ENCODE data around the gene VILL.
"Not testable (repeated sequence)": the region's sequence is repeated elsewhere in the genome, so short reads cannot be mapped to it uniquely, and the experiment has no call there.

The VILL gene

DNA sequence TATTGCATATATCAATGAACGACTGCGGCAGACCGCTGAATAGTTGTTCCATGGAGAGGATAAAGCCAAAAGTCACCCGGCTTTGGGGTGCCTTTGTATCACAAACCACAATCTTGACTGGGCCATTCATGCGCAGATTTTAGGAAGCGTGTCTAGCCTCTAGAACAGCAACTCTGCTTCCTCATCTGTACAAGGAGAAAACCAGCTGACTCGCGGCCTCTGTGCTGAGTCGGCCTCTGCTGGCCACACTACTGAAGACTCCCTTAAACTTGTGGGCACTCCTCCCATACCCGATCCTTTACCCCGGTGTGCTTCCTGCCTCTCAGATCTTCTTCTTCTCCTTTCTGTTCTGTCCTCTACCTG, 49.3 kb downstream of the VILL start:
- DNase-seq, result no peak

GRCh38 chr3:38040401-38040800, 49.8 kb downstream of the VILL start:
- DNase-seq, result no peak

- no peak for DNase-seq
Observed at GRCh38 chr3:38043486-38043885, 52.9 kb downstream of the VILL start.

DNA sequence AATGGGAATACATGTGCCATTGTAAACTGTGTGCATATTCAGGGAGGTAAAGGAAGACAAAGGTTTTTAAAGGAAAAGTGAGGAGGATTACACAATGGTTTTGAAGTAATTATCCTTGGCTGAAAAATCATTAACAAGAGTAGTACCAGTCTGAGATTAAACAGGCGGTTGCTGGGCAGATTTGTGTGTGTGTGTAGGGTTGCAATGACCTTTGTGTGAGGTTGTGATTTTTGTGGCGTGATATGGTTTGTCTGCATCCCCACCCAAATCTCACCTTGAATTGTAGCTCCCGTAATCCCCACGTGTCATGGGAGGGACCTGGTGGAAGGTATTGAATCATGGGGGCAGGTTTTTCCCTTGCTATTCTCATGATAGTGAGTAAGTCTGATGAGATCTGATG, 55.4 kb downstream of the VILL start:
- DNase-seq, result no peak

DNA sequence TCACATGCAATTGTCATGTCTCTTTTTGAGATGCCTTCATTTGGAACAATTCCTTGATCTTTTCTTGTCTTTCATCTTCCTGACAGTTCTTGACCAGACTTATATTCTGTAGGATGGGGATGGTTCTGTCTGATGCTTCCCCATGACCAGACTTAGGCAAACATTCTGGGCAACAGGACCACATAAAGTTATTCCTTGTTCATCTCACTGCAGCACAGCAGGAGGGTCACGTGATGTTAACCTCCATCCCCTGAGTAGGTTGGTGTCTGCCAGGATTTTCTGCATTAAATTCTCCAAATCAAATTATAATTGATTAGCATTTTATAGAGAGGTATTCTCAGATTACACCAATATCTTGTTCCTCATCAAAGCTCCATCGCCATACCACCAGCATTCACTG, 56.2 kb downstream of the VILL start:
- DNase-seq, result no peak

DNA sequence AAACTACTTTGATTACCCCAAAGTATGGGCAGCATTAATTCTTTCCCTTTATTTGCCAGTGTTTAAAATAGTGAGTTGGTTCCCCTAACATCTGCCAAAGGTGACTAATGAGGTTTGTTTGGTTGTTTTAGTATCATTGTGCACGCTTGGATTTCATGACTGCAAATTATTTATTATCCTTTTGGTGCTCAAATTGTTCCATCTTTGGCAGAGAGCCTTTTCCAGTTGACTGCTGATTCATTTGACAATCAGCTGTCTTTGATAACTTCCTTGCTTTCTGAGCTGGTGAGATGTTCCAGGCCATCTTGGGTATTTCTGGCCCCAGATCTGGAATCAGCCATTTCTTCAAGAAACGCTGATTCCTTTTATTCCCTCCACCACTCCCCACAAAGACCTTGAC, 57.3 kb downstream of the VILL start:
- no peak for DNase-seq

GRCh38 chr3:38049358-38050126, 59.0 kb downstream of the VILL start:
- DNase-seq, result no peak

DNA sequence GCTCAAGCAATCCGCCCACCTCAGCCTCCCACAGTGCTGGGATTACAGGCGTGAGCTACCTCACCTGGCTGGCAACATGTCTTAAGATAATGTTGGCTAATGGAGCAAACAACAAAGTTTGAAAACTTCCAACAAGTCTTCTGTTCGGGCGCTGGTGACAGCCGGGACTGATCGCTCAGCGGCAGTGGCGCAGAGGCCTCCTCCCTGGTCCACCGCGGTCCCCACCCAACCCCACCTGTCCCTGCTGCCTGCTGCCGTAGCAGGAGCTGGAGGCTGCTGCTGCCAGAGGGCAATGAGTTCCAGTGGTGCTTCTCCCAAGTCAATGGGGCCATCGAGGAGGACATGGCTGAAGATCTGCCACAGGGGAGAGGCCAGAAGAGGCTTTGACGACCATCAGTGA, 60.5 kb downstream of the VILL start:
- DNase-seq, result no peak

DNA sequence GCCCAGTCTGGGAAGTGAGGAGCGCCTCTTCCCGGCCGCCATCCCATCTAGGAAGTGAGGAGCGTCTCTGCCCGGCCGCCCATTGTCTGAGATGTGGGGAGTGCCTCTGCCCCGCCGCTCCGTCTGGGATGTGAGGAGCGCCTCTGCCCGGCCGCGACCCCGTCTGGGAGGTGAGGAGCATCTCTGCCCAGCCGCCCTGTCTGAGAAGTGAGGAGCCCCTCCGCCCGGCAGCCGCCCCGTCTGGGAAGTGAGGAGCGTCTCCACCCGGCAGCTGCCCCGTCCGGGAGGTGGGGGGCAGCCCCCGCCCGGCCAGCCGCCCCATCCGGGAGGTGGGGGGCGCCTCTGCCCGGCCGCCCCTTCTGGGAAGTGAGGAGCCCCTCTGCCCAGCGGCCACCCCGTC, 62.7 kb downstream of the VILL start:
- DNase-seq, result not testable (repeated sequence)

DNA sequence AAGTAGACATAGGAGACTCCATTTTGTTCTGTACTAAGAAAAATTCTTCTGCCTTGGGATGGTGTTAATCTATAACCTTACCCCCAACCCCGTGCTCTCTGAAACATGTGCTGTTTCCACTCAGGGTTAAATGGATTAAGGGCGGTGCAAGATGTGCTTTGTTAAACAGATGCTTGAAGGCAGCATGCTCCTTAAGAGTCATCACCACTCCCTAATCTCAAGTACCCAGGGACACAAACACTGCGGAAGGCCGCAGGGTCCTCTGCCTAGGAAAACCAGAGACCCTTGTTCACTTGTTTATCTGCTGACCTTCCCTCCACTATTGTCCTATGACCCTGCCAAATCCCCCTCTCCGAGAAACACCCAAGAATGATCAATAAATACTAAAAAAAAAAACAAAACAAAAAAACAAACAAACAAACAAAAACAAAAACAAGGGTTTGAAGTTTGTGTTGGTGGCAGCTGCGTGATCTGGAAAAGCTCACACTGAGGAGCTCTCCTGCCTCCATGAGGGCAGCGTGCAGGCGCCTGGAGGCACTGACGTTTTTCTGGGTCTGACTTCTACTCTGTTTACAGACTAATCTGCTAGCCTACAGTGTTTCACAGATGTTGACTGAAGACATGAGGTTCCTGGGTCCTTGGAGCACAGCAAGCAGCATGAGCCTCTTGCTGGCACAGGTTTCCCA, 63.4 kb downstream of the VILL start:
- DNase-seq, result not testable (repeated sequence)

DNA sequence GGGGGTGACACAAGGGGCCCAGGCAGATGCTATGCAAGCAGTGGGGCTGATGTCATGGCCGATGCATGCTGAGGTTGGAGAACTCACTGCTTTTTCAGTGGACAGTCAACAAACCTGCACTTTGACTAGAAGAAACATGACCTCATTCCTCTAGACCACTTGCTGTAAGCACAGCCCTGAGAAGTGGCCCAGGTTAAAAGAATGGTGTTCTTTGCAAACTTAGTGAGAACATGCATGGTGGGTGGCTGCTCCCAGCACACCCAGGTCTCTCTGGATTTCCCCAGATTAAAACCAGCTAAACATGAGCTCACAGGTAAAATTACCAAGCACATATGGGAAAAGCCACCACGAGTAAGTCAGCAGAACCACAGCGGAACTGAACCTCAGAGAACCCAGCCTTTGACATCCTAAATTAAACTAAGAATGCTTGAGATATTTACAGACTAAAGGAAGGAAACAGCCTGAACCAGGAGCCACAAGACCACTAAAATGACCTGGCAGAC, 64.0 kb downstream of the VILL start:
- no peak for DNase-seq

Measured in activated CD4-positive, CD25-positive, alpha-beta regulatory T cell treated with anti-CD3 and anti-CD28 coated beads, Interleukin-2, amount 50 U/mL, for 72 hours (primary cell).